Natural killer cell treated with Interleukin-12 subunit alpha and Interleukin-12 subunit beta and Interleukin-15 and Interleukin-18, amount 100 ng/mL, for 72 hours (primary cell): ENCODE measurements around the gene EMSY. TPM values are rescaled to one million over a fixed set of nuclear protein-coding genes. Genes with fewer than 3 reads are reported as not detected.
"Not testable (repeated sequence)": the region's sequence is repeated elsewhere in the genome, so short reads cannot be mapped to it uniquely, and the experiment has no call there.

Experiments
- ATAC-seq, 2 donors: fragments of 150-1000 bp; cut with Tn5 transposase in 1 of 2; sonication (Bioruptor Pico), chemical (Tn5 transposase) in 1 of 2; 2 replicates each; pipeline ENCODE4 v1.10.0; 2021
- DNase-seq: peaks from one replicate; pipeline ENCODE4 v3.0.0; 2022; ENCODE audit warnings: low spot score
- H3K27ac Mint-ChIP-seq, 2 donors: 1 replicate in 1 of 2; 2 replicates in 1 of 2; pipeline ENCODE4 v1.8.0; 2022; ENCODE audit warnings: mixed read lengths in 2 of 2, mild to moderate bottlenecking in 1 of 2, moderate library complexity in 1 of 2
- H3K27me3 Mint-ChIP-seq, 2 donors: 1 replicate in 1 of 2; 2 replicates in 1 of 2; pipeline ENCODE4 v1.8.0; 2022; ENCODE audit warnings: mixed read lengths in 2 of 2
- H3K36me3 Mint-ChIP-seq: one replicate; pipeline ENCODE4 v1.8.0; 2022; ENCODE audit warnings: mixed read lengths
- H3K4me1 Mint-ChIP-seq, 2 donors: 1 replicate in 1 of 2; 2 replicates in 1 of 2; pipeline ENCODE4 v1.8.0; 2022; ENCODE audit warnings: low read depth in 2 of 2, mixed read lengths in 2 of 2, mild to moderate bottlenecking in 1 of 2
- H3K4me3 Mint-ChIP-seq: one replicate; pipeline ENCODE4 v1.8.0; 2022; ENCODE audit warnings: mixed read lengths
- H3K9me3 Mint-ChIP-seq: 2 replicates; pipeline ENCODE4 v1.8.0; 2022; ENCODE audit warnings: mixed read lengths
- total RNA-seq, 2 donors: library from RNA; stranded (reverse); gene quantifications; one replicate each; pipeline ENCODE4 v1.2.3, GENCODE V29; 2022

Gene EMSY
- total RNA-seq, 2 donors from 2014 or later: 31.1 to 45.7 TPM

DNA sequence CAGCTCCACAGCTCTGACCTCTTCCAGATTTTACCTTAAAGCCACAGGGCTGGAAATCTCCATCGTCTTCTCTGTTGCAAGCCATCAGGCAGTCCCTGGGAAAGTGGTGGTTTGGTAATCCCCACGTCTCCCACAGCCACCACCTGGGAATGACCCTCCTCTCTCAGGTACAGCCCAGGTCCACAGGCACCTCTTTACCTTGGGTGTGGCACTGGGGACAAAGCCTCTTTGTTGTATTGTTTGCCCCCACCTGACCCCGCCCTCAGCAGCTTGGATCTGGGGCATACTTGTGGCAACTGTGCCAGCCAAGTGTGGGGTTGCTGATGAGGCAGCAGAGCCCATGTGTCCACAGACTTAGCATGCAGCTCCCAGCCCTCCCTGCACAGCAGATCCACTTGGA is 148.1 kb downstream of the EMSY start:
- DNase-seq (no peak), ATAC-seq (no peak)
- Mint-ChIP-seq H3K27me3 (peaks cover 0 to 5% of the 10 kb centered on the region in 2 donors), H3K36me3 (no peaks in the 10 kb centered on the region), H3K4me3 (no peak overlapping the region), H3K4me1 (peaks cover 3 to 10% of the 10 kb centered on the region in 2 donors), H3K27ac (no peak overlapping the region), H3K9me3 (no peaks in the 10 kb centered on the region)

DNA sequence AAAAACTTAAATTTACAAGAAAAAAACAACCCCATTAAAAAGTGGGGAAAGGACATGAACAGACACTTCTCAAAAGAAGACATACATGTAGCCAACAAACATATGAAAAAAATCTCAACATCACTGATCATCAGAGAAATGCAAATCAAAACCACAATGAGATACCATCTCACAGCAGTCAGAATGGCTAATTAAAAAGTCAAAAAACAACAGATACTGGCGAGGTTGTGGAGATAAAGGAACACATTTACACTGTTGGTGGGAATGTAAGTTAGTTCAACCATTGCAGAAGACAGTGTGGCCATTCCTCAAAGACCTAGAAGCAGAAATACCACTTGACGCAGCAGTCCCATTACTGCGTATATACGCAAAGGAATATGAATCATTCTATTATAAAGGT is 150.3 kb downstream of the EMSY start:
- not testable (repeated sequence) for H3K36me3 Mint-ChIP-seq

DNA sequence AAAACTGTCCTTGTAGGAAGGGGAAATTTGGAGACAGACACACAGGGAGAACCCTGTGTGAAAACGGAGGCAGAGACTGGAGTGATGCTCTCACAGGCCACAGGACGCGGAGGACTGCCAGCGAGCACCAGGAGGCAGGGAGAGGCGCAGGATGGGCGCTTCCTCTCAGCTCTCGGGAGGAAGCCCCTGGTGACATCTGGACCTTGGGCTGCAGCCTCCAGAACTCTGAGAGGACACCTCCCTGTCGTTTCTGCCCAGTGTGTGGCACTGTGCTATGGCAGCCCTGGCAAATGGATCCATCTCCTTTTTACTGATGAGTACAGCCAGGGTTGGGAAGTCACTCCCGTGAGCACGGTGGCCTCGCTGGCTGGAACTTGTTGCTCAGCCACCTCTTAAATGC is 151.8 kb downstream of the EMSY start:
- Mint-ChIP-seq H3K36me3 (no peaks in the 10 kb centered on the region), H3K4me3 (no peak overlapping the region), H3K27me3 (peaks cover 0 to 7% of the 10 kb centered on the region in 2 donors), H3K27ac (no peak overlapping the region), H3K9me3 (no peaks in the 10 kb centered on the region), H3K4me1 (no peaks in the 10 kb centered on the region)
- DNase-seq (no peak), ATAC-seq (no peak)

More for the DNA sequence above, 150.3 kb downstream of the EMSY start:
- H3K27ac Mint-ChIP-seq, H3K9me3 Mint-ChIP-seq, H3K4me1 Mint-ChIP-seq, H3K27me3 Mint-ChIP-seq, ATAC-seq, H3K4me3 Mint-ChIP-seq, DNase-seq: not testable (repeated sequence)

DNA sequence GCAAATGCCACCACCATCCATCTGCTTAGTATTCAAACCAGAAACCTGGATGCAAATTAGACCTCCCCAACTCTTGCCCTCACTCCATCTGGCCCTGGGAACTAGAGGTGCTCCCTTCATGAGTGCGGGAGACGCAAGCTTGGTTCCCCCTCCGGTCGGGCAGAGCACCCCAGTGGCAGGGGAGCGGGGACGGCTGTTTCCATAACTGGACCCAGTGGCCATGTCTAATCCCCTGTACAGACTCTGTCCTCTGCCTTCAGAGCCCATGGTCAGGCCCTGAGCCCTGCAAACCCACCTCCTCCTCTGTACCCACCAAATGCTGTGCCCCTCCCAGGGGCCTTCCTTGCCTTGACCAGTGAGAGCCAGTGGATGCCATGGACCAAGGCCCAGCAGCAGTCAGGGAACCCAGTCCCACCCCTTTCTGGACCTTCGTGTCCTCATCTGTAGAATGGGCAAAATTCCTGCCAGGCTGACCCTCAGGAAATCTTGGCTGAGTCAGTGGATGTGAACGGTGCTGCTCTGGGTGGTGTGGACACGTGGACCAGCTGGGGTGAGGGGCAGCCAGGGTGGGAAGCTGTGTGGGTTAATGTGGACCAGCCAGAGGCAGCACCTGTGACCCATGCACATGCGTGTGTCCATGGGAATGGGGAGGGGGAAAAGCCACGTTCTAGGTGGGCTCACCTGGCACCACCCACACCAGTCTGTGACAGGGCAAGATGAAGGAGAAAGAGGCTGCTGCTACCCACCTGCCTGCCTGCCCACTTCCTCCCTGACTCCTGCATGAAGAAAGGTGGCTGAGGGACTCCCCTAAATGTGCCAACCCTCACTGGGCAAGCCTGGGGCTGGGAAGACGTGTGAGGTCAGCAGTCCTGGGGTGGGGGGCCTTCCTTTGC is 153.0 kb downstream of the EMSY start:
- Mint-ChIP-seq H3K36me3 (no peaks in the 10 kb centered on the region), H3K4me1 (no peaks in the 10 kb centered on the region), H3K4me3 (no peak overlapping the region), H3K9me3 (no peaks in the 10 kb centered on the region), H3K27ac (no peak overlapping the region), H3K27me3 (peaks cover 0 to 10% of the 10 kb centered on the region in 2 donors)
- DNase-seq: no peak
- ATAC-seq: peak in 1 of 2 donors; percentile 18

DNA sequence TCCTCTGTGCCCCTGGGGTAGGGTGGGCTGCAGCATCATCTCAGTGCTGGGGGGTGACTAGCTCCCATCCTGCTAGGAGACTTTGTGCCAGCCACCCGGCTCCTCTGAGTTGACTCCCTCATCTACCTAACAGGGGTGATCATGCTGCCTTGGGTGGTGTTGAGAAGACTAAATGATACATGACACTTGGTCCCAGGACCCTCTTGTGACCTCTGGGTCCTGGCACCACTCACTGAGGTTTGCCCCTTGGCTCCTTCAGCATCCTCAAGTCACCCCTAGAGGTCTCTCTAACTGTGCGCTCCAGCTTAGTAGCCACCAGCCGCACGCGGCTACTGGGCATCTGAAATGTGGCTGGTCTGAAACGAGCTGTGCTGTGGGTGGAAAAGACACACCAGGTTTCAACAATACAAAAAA is 153.6 kb downstream of the EMSY start:
- ATAC-seq: peak in 1 of 2 donors; percentile 43

DNA sequence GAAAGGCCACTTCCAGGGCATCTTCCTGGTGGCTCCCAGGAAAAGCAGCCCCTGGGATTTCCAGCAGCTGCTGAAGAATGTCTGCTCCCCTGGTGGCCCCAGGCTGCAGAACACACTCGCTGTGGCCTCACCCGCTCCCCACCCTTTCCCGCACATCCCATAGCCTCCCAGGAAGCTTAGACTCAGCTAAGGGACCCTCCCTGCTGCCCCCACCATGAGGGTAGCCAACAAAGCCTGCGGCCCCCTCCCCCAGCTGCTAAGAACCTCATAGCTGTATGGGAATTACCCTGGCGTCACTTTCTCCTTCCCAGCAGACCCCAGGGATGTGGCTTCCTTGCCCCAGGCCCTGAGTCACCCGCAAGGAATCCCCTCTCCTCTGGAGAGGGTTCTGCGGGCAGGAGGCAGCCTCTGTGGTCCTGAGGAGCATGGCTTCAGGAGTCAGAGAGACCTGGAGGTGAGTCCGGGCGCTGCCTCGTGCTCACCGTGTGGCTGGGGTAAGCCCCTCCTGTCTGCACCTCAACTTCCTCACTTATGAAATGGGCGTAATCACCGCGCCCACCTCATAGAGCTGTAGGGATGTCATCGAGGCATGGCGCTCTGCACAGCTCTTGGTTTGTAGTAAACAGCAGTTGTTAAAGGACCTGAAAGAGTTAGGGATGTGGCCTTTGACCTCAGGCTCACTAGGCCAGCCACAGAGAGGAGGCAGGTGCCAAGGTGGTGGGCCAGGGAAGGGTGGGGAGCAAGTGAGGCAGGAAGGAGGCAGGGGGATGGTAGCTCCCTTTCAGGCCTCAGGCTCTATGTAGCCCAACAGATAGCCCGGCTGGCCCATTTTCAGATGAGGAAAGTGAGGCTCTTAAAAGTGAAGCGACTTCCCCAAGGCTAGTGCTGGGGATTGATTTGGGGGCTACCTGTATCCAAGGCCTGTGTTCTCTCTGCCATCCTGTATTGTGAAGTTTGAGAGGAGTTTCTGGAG is 154.5 kb downstream of the EMSY start:
- Mint-ChIP-seq H3K4me3 (no peak overlapping the region), H3K9me3 (no peaks in the 10 kb centered on the region), H3K27me3 (peaks cover 2 to 11% of the 10 kb centered on the region in 2 donors), H3K4me1 (no peaks in the 10 kb centered on the region), H3K36me3 (no peaks in the 10 kb centered on the region), H3K27ac (no peak overlapping the region)
- DNase-seq: no peak
- ATAC-seq: no peak

More for the DNA sequence above, 153.6 kb downstream of the EMSY start:
- Mint-ChIP-seq H3K9me3 (no peaks in the 10 kb centered on the region), H3K27ac (no peak overlapping the region), H3K36me3 (no peaks in the 10 kb centered on the region), H3K4me1 (no peaks in the 10 kb centered on the region), H3K27me3 (peaks cover 0 to 11% of the 10 kb centered on the region in 2 donors), H3K4me3 (no peak overlapping the region)
- no peak for DNase-seq

DNA sequence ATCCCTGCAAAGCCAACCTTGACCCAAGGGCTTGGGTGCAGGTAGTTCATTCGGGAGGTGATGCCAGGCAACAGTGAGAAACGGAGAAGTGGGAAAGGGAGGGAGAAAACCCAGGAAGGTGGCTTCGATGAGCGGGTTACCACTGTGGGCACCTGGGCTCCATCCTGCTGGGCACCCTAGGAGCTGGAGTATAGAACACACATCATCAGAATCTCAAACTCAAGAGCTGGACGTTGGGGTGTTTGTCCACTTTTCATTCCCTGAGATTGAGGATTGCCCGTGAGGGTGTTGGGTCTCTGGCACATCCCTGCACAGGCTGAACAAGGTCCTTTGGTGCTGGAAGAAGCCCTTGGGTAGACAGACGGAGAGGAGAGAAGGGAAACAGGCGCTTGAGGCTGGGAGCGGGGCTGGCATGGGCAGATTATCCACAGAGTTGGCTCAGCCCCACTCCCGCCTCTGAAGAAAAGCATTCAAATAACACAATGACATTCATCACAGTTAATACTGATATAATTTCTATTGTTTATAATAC is 155.4 kb downstream of the EMSY start:
- ATAC-seq (no peak), DNase-seq (no peak)
- peaks cover 6 to 11% of the 10 kb centered on the region in 2 donors for H3K27me3 Mint-ChIP-seq
- no peaks in the 10 kb centered on the region for H3K4me1 Mint-ChIP-seq
- no peak overlapping the region for H3K4me3 Mint-ChIP-seq
- H3K36me3 Mint-ChIP-seq: no peaks in the 10 kb centered on the region
- H3K27ac Mint-ChIP-seq: no peak overlapping the region
- H3K9me3 Mint-ChIP-seq: no peaks in the 10 kb centered on the region

DNA sequence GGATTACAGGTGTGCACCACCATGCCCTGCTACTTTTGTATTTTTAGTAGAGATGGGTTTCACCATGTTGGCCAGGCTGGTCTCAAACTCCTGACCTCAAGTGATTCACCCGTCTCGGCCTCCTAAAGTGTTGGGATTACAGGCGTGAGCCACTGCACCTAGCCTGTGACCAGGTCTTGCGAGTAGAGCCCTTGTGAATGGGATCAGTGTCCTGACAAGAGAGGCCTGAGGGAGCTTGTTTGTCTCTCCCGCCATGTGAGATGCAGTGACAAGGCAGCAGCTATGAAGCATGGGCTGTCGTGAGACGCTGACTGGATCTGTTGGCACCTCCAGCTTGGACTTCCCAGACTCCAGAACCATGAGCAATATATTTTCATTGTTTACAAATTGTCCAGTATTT is 156.5 kb downstream of the EMSY start:
- Mint-ChIP-seq H3K27me3 (peaks cover 6 to 11% of the 10 kb centered on the region in 2 donors), H3K4me1 (no peaks in the 10 kb centered on the region), H3K27ac (no peak overlapping the region), H3K36me3 (no peaks in the 10 kb centered on the region), H3K4me3 (no peak overlapping the region), H3K9me3 (no peaks in the 10 kb centered on the region)
- ATAC-seq: no peak
- no peak for DNase-seq

DNA sequence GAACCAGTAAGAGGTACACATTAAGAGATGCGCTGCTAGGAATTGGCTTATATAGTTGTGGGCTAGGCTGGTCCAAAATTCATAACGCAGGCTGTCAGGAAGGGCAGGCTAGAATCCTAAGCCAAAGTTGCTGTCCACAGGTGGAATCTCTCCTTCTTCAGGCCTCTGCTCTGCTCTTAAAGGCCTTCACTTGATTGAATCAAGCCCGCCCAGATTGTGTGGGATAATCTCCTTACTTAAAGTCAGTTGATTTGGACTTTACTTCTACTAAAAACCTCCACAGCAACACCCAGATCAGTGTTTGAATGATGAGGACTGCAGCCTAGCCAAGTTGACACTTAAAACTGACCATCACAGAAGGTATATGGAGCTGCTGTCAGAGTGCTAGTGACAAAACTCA is 156.9 kb downstream of the EMSY start:
- no peak for DNase-seq
- peaks cover 6 to 13% of the 10 kb centered on the region in 2 donors for H3K27me3 Mint-ChIP-seq
- H3K4me1 Mint-ChIP-seq: no peaks in the 10 kb centered on the region
- H3K36me3 Mint-ChIP-seq: no peaks in the 10 kb centered on the region
- H3K4me3 Mint-ChIP-seq: no peak overlapping the region
- ATAC-seq: no peak
- no peaks in the 10 kb centered on the region for H3K9me3 Mint-ChIP-seq
- no peak overlapping the region for H3K27ac Mint-ChIP-seq

DNA sequence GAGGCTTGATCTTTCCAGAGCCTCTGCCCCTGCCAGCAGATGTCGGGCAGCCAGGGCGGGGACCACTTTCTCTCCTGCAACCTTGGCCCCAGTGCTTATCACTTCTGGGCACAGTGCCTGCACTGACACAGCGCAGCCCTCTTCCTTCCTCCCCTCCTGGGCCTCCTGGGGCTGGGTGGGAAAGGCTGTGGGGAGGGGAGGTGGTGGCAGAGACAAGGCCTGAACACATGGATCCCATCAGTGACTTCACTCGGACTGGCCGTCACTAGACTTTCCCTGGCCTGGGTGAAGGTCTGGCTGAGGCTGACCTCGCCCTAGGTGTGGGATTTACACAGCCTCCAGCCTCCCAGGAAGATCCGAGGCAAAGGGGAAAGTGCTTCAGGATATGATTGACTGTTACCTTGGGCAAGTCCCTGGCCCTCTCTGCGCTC is 157.6 kb downstream of the EMSY start:
- H3K9me3 Mint-ChIP-seq: no peaks in the 10 kb centered on the region

More for the DNA sequence above, 157.6 kb downstream of the EMSY start:
- DNase-seq (no peak), ATAC-seq (no peak)
- Mint-ChIP-seq H3K36me3 (no peaks in the 10 kb centered on the region), H3K27ac (no peak overlapping the region), H3K27me3 (peaks cover 6 to 10% of the 10 kb centered on the region in 2 donors), H3K4me3 (no peak overlapping the region), H3K4me1 (no peaks in the 10 kb centered on the region)

Other genes with a start within 250 kb of the EMSY start
- gene WNT11, start 238.5 kb upstream of the EMSY start, total RNA-seq: 1 to 10 TPM in 1 of 2 donors, under 1 TPM in 1; 0.57 to 1.7 TPM
- gene THAP12, start 63.9 kb upstream of the EMSY start, total RNA-seq: 10 to 100 TPM; 43.8 to 49.7 TPM
- gene GVQW3, start 63.7 kb upstream of the EMSY start, total RNA-seq: 1 to 10 TPM; 3.0 to 4.0 TPM
- gene LRRC32, start 225.7 kb downstream of the EMSY start, total RNA-seq: under 1 TPM in 1 of 2 donors, not detected in 1; 0.08 TPM